Smooth muscle cell (in vitro differentiated cells): Measurements from ENCODE around the gene NSFL1C. TPM values are rescaled to one million over a fixed set of nuclear protein-coding genes. Genes with fewer than 3 reads are reported as not detected.

Experiments
- DNase-seq: peaks from one replicate; lab custom pipeline; 2025; ENCODE audit not compliant: unreplicated experiment; lab: John Stamatoyannopoulos, UW
- H2AFZ ChIP-seq: fragments of 200-600 bp; sonication (generic); 2 replicates; pipeline ENCODE4 v1.6.0; 2016; ENCODE audit warnings: antibody characterized with exemption, low read depth, mild to moderate bottlenecking
- H3F3A ChIP-seq: fragments of 200-600 bp; sonication (generic); 2 replicates; pipeline ENCODE4 v1.6.0; 2017; ENCODE audit warnings: antibody characterized with exemption, low read depth
- H3K27ac ChIP-seq: fragments of 200-600 bp; sonication (generic); 2 replicates; pipeline ENCODE4 v1.5.1; 2016; ENCODE audit warnings: low read depth, mild to moderate bottlenecking
- H3K27me3 ChIP-seq: fragments of 200-600 bp; sonication (generic); 2 replicates; pipeline ENCODE4 v1.6.1; 2016; ENCODE audit warnings: low read depth, mild to moderate bottlenecking
- H3K36me3 ChIP-seq: fragments of 200-600 bp; sonication (generic); 2 replicates; pipeline ENCODE4 v1.5.1; 2016; ENCODE audit warnings: low read depth
- H3K4me1 ChIP-seq: fragments of 200-600 bp; sonication (generic); 2 replicates; pipeline ENCODE4 v1.5.1; 2016; ENCODE audit warnings: low read depth
- H3K4me2 ChIP-seq: fragments of 200-600 bp; sonication (generic); 2 replicates; pipeline ENCODE4 v1.6.0; 2016; ENCODE audit warnings: mild to moderate bottlenecking
- H3K4me3 ChIP-seq: fragments of 200-600 bp; sonication (generic); 2 replicates; pipeline ENCODE4 v1.5.1; 2016; ENCODE audit warnings: mild to moderate bottlenecking
- H3K79me2 ChIP-seq: fragments of 200-600 bp; sonication (generic); 2 replicates; pipeline ENCODE4 v1.6.0; 2016; ENCODE audit warnings: low read depth, mild to moderate bottlenecking
- H3K9ac ChIP-seq: fragments of 200-600 bp; sonication (generic); 2 replicates; pipeline ENCODE4 v1.6.0; 2016; ENCODE audit warnings: low read depth
- H3K9me3 ChIP-seq: fragments of 200-600 bp; sonication (generic); replicated peaks from 2 replicates; pipeline ENCODE4 v1.5.1; 2016; ENCODE audit warnings: low read depth
- H4K20me1 ChIP-seq: fragments of 200-600 bp; sonication (generic); 2 replicates; pipeline ENCODE4 v1.6.0; 2016; ENCODE audit warnings: low read depth
- CTCF ChIP-seq: fragments of 200-600 bp; sonication (generic); IDR thresholded peaks from 2 replicates; pipeline ENCODE4 v1.5.1; 2017; ENCODE audit warnings: borderline replicate concordance, mild to moderate bottlenecking, antibody characterized with exemption; ENCODE audit not compliant: insufficient read depth, poor library complexity, severe bottlenecking
- WGBS: methylation state at CpG from one replicate; pipeline ENCODE4 v1.1.7; 2016; ENCODE audit warnings: low lambda C conversion rate; 5-methylcytosine and 5-hydroxymethylcytosine counted together
- polyA plus RNA-seq: library from polyadenylated mRNA; unstranded; fragments of >200 nt; fragmentation: Nextera tagmentation; extraction: Ambion mirVana; gene quantifications from 2 replicates; pipeline ENCODE4 v1.2.1, GENCODE V29; 2016
- total RNA-seq: library from RNA; depleted of rRNA; stranded (reverse); fragments of >200 nt; gene quantifications from 2 replicates; pipeline ENCODE4 v1.2.3, GENCODE V29; 2014

Gene NSFL1C
- total and polyA plus RNA-seq, 2 experiments from 2014 or later: 31.8 to 82.9 TPM

DNA sequence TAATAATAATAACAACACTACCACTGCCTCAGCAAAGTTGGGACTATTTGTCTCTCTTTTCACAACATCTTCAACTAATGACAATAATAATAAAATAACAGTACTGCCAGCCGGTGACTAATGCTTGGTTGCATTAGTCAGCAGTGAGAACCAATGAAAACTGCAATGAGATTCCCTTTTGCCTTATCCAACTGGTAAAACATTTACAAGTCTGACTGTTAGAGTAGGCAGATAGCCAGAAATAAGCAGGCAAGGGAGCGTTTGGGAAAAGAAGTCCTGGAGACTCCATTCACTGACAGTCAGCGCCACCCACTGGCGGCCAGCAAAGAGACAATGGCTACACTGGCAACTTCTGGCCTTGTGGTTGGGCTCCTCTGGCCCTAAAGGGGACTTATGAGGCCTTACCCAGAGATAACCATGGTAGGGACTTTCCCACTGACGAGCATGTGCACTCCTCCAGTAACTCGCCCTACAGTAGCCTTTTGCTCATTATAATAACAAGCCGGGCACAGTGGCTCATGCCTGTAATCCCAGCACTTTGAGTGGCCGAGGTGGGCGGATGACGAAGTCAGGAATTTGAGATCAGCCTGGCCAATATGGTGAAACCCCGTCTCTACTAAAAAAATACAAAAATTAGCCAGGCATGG, 3.4 kb upstream of the NSFL1C start:
- no peak overlapping the region for H2AFZ ChIP-seq

DNA sequence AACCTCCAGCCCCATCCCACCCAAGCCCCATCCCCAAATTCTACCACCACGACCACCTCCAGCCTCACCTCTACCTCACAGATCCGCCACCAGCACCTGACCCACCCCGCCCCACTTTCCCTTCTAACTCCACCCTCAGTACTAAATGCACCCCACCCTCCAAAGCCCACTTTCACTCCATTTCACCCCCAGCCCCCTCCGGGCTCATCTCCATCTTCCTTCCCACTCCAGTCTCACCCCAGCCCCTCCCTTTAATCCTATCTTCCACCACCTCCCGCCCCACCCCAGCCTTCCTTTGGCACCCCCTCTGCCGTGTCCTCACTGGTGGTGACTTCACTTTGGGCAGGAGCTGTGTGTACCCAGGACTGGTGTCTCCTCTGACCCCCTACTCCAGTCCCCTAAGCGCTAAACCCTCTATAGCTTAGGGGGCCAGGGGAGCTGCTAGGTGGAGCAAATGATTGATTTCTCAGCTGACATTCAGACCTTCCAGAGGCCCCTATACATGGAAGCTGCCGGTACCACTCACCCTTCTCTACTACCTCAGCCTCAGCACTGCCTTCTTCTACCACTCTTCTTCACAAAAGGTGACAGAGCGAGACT, 2.8 kb upstream of the NSFL1C start:
- H3K4me3 ChIP-seq: no peak overlapping the region
- TF ChIP-seq CTCF: no peak
- no peak for DNase-seq

More for the DNA sequence above, 3.4 kb upstream of the NSFL1C start:
- Histone ChIP-seq H3K4me2 (peak overlapping the region; percentile 58), H3K27ac (peak overlapping the region; percentile 99), H3K36me3 (no peaks in the 10 kb centered on the region), H4K20me1 (peaks cover 10% of the 10 kb centered on the region), H3K9ac (peak overlapping the region; percentile 91), H3K9me3 (no peaks in the 10 kb centered on the region), H3K4me3 (no peak overlapping the region), H3K27me3 (no peaks in the 10 kb centered on the region), H3K79me2 (peaks cover 12% of the 10 kb centered on the region), H3F3A (peaks cover 6% of the 10 kb centered on the region), H3K4me1 (peaks cover 11% of the 10 kb centered on the region)
- peak; percentile 71 for DNase-seq
- 13% methylated on average over 11 of the region's 11 CpGs for WGBS
- peak; percentile 59 for TF ChIP-seq CTCF

DNA sequence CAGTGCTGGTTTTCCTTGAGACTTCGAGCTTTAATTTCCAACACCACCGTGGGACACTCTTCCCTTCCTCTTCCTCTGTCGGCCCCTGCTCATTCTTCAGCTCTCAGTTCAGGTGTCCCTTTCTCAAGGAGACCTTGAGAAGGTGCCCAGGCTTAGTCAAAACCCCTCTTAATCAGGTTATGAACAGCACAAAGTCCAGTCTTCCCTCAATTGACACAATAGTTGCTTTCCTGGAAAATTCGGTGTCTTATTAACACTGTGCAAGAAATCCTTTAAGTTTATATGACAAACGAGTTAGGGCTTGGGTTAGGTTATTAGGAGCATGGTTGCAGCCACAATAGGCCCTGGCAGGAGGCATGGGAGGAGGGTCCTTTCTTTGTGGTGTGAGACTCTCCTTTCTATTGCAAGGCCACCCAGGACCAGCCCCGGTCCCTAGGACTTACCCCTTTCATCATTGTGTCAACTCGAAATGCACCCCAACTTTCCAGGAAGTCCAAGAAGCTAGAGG, 1.5 kb upstream of the NSFL1C start:
- H4K20me1 ChIP-seq: peaks cover 27% of the 10 kb centered on the region
- no peak overlapping the region for H3K27ac ChIP-seq
- no peaks in the 10 kb centered on the region for H3K27me3 ChIP-seq
- DNase-seq: no peak
- peaks cover 6% of the 10 kb centered on the region for H3F3A ChIP-seq
- no peak overlapping the region for H2AFZ ChIP-seq
- H3K9me3 ChIP-seq: no peaks in the 10 kb centered on the region
- WGBS: 89% methylated on average over 7 of the region's 7 CpGs
- no peaks in the 10 kb centered on the region for H3K36me3 ChIP-seq
- peaks cover 31% of the 10 kb centered on the region for H3K79me2 ChIP-seq
- no peak overlapping the region for H3K4me2 ChIP-seq
- no peak for TF ChIP-seq CTCF
- H3K4me1 ChIP-seq: peaks cover 11% of the 10 kb centered on the region
- no peak overlapping the region for H3K9ac ChIP-seq
- no peak overlapping the region for H3K4me3 ChIP-seq

More for the DNA sequence above, 2.8 kb upstream of the NSFL1C start:
- peaks cover 11% of the 10 kb centered on the region for H3K4me1 ChIP-seq
- peak overlapping the region; percentile 58 for H3K4me2 ChIP-seq
- no peaks in the 10 kb centered on the region for H3K36me3 ChIP-seq
- H3K9me3 ChIP-seq: no peaks in the 10 kb centered on the region
- H3K9ac ChIP-seq: peak overlapping the region; percentile 91
- peaks cover 6% of the 10 kb centered on the region for H3F3A ChIP-seq
- H3K79me2 ChIP-seq: peaks cover 18% of the 10 kb centered on the region
- H3K27ac ChIP-seq: peak overlapping the region; percentile 99
- peaks cover 16% of the 10 kb centered on the region for H4K20me1 ChIP-seq
- H3K27me3 ChIP-seq: no peaks in the 10 kb centered on the region
- WGBS: 68% methylated on average over 8 of the region's 9 CpGs
- no peak overlapping the region for H2AFZ ChIP-seq
